Measurements from ENCODE around the gene LONP1.

Gene LONP1

DNA sequence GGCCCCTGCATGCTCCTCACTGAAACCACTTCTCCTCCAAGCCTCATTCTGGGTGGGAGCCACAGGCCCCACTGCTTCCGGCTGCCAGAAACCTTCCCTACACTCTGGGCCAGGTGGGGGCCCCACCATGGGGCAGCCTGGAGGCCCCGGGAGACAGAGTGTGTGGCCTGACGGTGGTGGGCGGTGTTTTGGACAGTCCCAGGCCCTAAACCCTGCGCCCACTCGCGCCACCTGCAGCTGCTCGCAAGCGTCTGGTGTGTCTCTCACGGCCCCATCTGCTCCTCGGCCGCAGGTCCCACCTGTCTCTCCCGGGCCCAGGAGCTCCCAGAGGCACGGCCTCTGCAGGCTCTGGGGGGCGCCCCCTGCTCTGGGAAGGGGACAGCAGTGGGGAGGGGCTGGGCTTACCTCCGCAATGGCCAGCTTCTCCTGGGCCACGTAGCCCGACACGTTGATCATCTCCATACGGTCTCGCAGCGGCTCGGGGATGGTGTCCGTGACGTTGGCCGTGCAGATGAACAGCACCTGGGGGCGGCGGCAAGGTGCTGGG, 24.2 kb downstream of the LONP1 start (continued):
- TF ChIP-seq, protein P1, sequence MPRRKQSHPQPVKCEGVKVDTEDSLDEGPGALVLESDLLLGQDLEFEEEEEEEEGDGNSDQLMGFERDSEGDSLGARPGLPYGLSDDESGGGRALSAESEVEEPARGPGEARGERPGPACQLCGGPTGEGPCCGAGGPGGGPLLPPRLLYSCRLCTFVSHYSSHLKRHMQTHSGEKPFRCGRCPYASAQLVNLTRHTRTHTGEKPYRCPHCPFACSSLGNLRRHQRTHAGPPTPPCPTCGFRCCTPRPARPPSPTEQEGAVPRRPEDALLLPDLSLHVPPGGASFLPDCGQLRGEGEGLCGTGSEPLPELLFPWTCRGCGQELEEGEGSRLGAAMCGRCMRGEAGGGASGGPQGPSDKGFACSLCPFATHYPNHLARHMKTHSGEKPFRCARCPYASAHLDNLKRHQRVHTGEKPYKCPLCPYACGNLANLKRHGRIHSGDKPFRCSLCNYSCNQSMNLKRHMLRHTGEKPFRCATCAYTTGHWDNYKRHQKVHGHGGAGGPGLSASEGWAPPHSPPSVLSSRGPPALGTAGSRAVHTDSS (tag by site-specific recombination; IDR thresholded peaks at IDR 0.05) = no peak
- TF ChIP-seq, protein P2, sequence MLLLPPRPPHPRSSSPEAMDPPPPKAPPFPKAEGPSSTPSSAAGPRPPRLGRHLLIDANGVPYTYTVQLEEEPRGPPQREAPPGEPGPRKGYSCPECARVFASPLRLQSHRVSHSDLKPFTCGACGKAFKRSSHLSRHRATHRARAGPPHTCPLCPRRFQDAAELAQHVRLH (tag by site-specific recombination; IDR thresholded peaks at IDR 0.05) = no peak
- TF ChIP-seq ZBTB8A (tag by site-specific recombination; IDR thresholded peaks at IDR 0.05) = no peak
- no peak for TF ChIP-seq GFI1B (tag by site-specific recombination; IDR thresholded peaks at IDR 0.05)
- TF ChIP-seq, protein P3, sequence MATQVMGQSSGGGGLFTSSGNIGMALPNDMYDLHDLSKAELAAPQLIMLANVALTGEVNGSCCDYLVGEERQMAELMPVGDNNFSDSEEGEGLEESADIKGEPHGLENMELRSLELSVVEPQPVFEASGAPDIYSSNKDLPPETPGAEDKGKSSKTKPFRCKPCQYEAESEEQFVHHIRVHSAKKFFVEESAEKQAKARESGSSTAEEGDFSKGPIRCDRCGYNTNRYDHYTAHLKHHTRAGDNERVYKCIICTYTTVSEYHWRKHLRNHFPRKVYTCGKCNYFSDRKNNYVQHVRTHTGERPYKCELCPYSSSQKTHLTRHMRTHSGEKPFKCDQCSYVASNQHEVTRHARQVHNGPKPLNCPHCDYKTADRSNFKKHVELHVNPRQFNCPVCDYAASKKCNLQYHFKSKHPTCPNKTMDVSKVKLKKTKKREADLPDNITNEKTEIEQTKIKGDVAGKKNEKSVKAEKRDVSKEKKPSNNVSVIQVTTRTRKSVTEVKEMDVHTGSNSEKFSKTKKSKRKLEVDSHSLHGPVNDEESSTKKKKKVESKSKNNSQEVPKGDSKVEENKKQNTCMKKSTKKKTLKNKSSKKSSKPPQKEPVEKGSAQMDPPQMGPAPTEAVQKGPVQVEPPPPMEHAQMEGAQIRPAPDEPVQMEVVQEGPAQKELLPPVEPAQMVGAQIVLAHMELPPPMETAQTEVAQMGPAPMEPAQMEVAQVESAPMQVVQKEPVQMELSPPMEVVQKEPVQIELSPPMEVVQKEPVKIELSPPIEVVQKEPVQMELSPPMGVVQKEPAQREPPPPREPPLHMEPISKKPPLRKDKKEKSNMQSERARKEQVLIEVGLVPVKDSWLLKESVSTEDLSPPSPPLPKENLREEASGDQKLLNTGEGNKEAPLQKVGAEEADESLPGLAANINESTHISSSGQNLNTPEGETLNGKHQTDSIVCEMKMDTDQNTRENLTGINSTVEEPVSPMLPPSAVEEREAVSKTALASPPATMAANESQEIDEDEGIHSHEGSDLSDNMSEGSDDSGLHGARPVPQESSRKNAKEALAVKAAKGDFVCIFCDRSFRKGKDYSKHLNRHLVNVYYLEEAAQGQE (tag by site-specific recombination; IDR thresholded peaks at IDR 0.05) = no peak
- TF ChIP-seq ZBTB48 (tag by site-specific recombination; IDR thresholded peaks at IDR 0.05) = no peak
- peak; percentile 46 for TF ChIP-seq ZFHX2 (tag by site-specific recombination; conservative IDR thresholded peaks at IDR 0.05)
- peak; percentile 50 for TF ChIP-seq ZBTB20 (tag by site-specific recombination; IDR thresholded peaks at IDR 0.05)
- TF ChIP-seq, protein P4, sequence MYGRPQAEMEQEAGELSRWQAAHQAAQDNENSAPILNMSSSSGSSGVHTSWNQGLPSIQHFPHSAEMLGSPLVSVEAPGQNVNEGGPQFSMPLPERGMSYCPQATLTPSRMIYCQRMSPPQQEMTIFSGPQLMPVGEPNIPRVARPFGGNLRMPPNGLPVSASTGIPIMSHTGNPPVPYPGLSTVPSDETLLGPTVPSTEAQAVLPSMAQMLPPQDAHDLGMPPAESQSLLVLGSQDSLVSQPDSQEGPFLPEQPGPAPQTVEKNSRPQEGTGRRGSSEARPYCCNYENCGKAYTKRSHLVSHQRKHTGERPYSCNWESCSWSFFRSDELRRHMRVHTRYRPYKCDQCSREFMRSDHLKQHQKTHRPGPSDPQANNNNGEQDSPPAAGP (tag by site-specific recombination; IDR thresholded peaks at IDR 0.05) = no peak
- no peak for TF ChIP-seq ZNF19 (tag by site-specific recombination; IDR thresholded peaks at IDR 0.05; ENCODE audit: low read depth)
- TF ChIP-seq ZNF37A (tag by site-specific recombination; IDR thresholded peaks at IDR 0.05) = no peak
- TF ChIP-seq MZF1 (tag by site-specific recombination; IDR thresholded peaks at IDR 0.05; ENCODE audit: borderline replicate concordance) = no peak
- no peak for TF ChIP-seq ZNF791 (tag by site-specific recombination; IDR thresholded peaks at IDR 0.05)
- TF ChIP-seq ZNF184 (tag by site-specific recombination; IDR thresholded peaks at IDR 0.05) = no peak
- no peak for TF ChIP-seq KLF9 (tag by site-specific recombination; IDR thresholded peaks at IDR 0.05; ENCODE audit: low read depth)
- no peak for TF ChIP-seq ZNF677 (tag by site-specific recombination; IDR thresholded peaks at IDR 0.05)
- TF ChIP-seq, protein P5, sequence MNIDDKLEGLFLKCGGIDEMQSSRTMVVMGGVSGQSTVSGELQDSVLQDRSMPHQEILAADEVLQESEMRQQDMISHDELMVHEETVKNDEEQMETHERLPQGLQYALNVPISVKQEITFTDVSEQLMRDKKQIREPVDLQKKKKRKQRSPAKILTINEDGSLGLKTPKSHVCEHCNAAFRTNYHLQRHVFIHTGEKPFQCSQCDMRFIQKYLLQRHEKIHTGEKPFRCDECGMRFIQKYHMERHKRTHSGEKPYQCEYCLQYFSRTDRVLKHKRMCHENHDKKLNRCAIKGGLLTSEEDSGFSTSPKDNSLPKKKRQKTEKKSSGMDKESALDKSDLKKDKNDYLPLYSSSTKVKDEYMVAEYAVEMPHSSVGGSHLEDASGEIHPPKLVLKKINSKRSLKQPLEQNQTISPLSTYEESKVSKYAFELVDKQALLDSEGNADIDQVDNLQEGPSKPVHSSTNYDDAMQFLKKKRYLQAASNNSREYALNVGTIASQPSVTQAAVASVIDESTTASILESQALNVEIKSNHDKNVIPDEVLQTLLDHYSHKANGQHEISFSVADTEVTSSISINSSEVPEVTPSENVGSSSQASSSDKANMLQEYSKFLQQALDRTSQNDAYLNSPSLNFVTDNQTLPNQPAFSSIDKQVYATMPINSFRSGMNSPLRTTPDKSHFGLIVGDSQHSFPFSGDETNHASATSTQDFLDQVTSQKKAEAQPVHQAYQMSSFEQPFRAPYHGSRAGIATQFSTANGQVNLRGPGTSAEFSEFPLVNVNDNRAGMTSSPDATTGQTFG (tag by site-specific recombination; IDR thresholded peaks at IDR 0.05; ENCODE audit: borderline replicate concordance) = no peak
- no peak for TF ChIP-seq ZBTB21 (tag by site-specific recombination; IDR thresholded peaks at IDR 0.05)
- 0 out of 2 replicates have a peak, but pooled peaks have one; percentile 34 for TF ChIP-seq ZNF600 (tag by site-specific recombination; IDR thresholded peaks at IDR 0.05)
- no peak for TF ChIP-seq ZNF292 (tag by site-specific recombination; IDR thresholded peaks at IDR 0.05; ENCODE audit: borderline replicate concordance, low read depth)
- no peak for TF ChIP-seq HOXD13 (CRISPR knock-in tag; IDR thresholded peaks at IDR 0.05; ENCODE audit: borderline replicate concordance)
- TF ChIP-seq HOXA7 (CRISPR knock-in tag; IDR thresholded peaks at IDR 0.05; ENCODE audit: borderline replicate concordance) = no peak
- no peak for TF ChIP-seq MEIS1 (CRISPR knock-in tag; IDR thresholded peaks at IDR 0.05; ENCODE audit: borderline replicate concordance)
- TF ChIP-seq, protein P6, sequence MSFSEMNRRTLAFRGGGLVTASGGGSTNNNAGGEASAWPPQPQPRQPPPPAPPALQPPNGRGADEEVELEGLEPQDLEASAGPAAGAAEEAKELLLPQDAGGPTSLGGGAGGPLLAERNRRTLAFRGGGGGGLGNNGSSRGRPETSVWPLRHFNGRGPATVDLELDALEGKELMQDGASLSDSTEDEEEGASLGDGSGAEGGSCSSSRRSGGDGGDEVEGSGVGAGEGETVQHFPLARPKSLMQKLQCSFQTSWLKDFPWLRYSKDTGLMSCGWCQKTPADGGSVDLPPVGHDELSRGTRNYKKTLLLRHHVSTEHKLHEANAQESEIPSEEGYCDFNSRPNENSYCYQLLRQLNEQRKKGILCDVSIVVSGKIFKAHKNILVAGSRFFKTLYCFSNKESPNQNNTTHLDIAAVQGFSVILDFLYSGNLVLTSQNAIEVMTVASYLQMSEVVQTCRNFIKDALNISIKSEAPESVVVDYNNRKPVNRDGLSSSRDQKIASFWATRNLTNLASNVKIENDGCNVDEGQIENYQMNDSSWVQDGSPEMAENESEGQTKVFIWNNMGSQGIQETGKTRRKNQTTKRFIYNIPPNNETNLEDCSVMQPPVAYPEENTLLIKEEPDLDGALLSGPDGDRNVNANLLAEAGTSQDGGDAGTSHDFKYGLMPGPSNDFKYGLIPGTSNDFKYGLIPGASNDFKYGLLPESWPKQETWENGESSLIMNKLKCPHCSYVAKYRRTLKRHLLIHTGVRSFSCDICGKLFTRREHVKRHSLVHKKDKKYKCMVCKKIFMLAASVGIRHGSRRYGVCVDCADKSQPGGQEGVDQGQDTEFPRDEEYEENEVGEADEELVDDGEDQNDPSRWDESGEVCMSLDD (tag by site-specific recombination; IDR thresholded peaks at IDR 0.05) = no peak; the same call in 1 of the 2 replicates
- no peak for TF ChIP-seq ZNF747 (tag by site-specific recombination; IDR thresholded peaks at IDR 0.05)
- peak; percentile 73 for TF ChIP-seq ZNF394 (tag by site-specific recombination; IDR thresholded peaks at IDR 0.05; ENCODE audit: borderline replicate concordance)
- TF ChIP-seq, protein P7, sequence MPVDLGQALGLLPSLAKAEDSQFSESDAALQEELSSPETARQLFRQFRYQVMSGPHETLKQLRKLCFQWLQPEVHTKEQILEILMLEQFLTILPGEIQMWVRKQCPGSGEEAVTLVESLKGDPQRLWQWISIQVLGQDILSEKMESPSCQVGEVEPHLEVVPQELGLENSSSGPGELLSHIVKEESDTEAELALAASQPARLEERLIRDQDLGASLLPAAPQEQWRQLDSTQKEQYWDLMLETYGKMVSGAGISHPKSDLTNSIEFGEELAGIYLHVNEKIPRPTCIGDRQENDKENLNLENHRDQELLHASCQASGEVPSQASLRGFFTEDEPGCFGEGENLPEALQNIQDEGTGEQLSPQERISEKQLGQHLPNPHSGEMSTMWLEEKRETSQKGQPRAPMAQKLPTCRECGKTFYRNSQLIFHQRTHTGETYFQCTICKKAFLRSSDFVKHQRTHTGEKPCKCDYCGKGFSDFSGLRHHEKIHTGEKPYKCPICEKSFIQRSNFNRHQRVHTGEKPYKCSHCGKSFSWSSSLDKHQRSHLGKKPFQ (tag by site-specific recombination; IDR thresholded peaks at IDR 0.05) = no peak
- no peak; the same call in 1 of the 2 replicates for TF ChIP-seq EGR2 (tag by site-specific recombination; IDR thresholded peaks at IDR 0.05; ENCODE audit: low read depth)
